Trophoblast cell (in vitro differentiated cells and primary cell): ENCODE results near the gene CPNE2.

Source experiments
- DNase-seq, 2 donors: peaks; one replicate each; pipeline ENCODE4 v3.0.0-alpha.2; 2016
- H2AFZ ChIP-seq: 2 replicates; pipeline ENCODE4 v1.6.1; 2013; ENCODE audit warnings: low read length, moderate library complexity, mild to moderate bottlenecking; ENCODE audit not compliant: insufficient read depth, poor library complexity
- H2AK5ac ChIP-seq: 2 replicates; pipeline ENCODE4 v1.6.1; 2013; ENCODE audit warnings: mild to moderate bottlenecking, low read length
- H2BK120ac ChIP-seq: 2 replicates; pipeline ENCODE4 v1.6.1; 2013; ENCODE audit warnings: low read length, mild to moderate bottlenecking, moderate library complexity; ENCODE audit not compliant: insufficient read depth, poor library complexity
- H2BK12ac ChIP-seq: 2 replicates; pipeline ENCODE4 v1.6.1; 2013; ENCODE audit warnings: mild to moderate bottlenecking, low read length, moderate library complexity
- H2BK5ac ChIP-seq: 2 replicates; pipeline ENCODE4 v1.6.1; 2013; ENCODE audit warnings: low read length, low read depth, moderate library complexity, mild to moderate bottlenecking; ENCODE audit not compliant: poor library complexity
- H3K14ac ChIP-seq: 2 replicates; pipeline ENCODE4 v1.6.1; 2013; ENCODE audit warnings: mild to moderate bottlenecking, low read length
- H3K18ac ChIP-seq: 2 replicates; pipeline ENCODE4 v1.6.1; 2013; ENCODE audit warnings: mild to moderate bottlenecking, low read length
- H3K23ac ChIP-seq: 2 replicates; pipeline ENCODE4 v1.6.1; 2013; ENCODE audit warnings: low read length
- H3K27ac ChIP-seq: 2 replicates; pipeline ENCODE4 v1.5.1; 2013; ENCODE audit warnings: low read depth, mild to moderate bottlenecking, inconsistent platforms, low read length, moderate library complexity
- H3K27me3 ChIP-seq: 2 replicates; pipeline ENCODE4 v1.6.1; 2013; ENCODE audit warnings: inconsistent platforms, mild to moderate bottlenecking, low read length, moderate library complexity; ENCODE audit not compliant: insufficient read depth
- H3K36me3 ChIP-seq, 2 experiments: 1 replicate in 1 of 2; 2 replicates in 1 of 2; pipeline ENCODE4 v1.6.1; 2013; ENCODE audit warnings: low read length in 2 of 2, mild to moderate bottlenecking in 2 of 2, moderate library complexity in 1 of 2; ENCODE audit not compliant: insufficient read depth in 2 of 2, control insufficient read depth in 1 of 2
- H3K4ac ChIP-seq: 2 replicates; pipeline ENCODE4 v1.6.1; 2013; ENCODE audit warnings: low read depth, mild to moderate bottlenecking, low read length, moderate library complexity
- H3K4me1 ChIP-seq, 2 experiments: 1 replicate in 1 of 2; 2 replicates in 1 of 2; pipeline ENCODE4 v1.6.1; 2013; ENCODE audit warnings: low read length in 2 of 2, mild to moderate bottlenecking in 2 of 2, moderate library complexity in 1 of 2; ENCODE audit not compliant: insufficient read depth in 2 of 2, control insufficient read depth in 1 of 2
- H3K4me2 ChIP-seq: 2 replicates; pipeline ENCODE4 v1.6.1; 2013; ENCODE audit warnings: inconsistent platforms, mild to moderate bottlenecking, low read length, moderate library complexity
- H3K4me3 ChIP-seq: 2 replicates; pipeline ENCODE4 v1.5.1; 2013; ENCODE audit warnings: mild to moderate bottlenecking, low read depth, low read length, inconsistent platforms
- H3K79me1 ChIP-seq: one replicate; pipeline ENCODE4 v1.6.1; 2013; ENCODE audit warnings: low read length
- H3K79me2 ChIP-seq: 2 replicates; pipeline ENCODE4 v1.6.1; 2013; ENCODE audit warnings: low read length, mild to moderate bottlenecking; ENCODE audit not compliant: control insufficient read depth, insufficient read depth, poor library complexity
- H3K9ac ChIP-seq: 2 replicates; pipeline ENCODE4 v1.6.1; 2013; ENCODE audit warnings: mild to moderate bottlenecking, low read length
- H3K9me3 ChIP-seq: 2 replicates; pipeline ENCODE4 v1.6.1; 2013; ENCODE audit warnings: low read depth, mild to moderate bottlenecking, control low read depth, inconsistent platforms, low read length; ENCODE audit not compliant: insufficient read depth
- H4K12ac ChIP-seq: 2 replicates; pipeline ENCODE4 v1.6.1; 2013; ENCODE audit warnings: low read depth, mild to moderate bottlenecking, low read length, moderate library complexity
- H4K8ac ChIP-seq: 2 replicates; pipeline ENCODE4 v1.6.1; 2013; ENCODE audit warnings: low read depth, mild to moderate bottlenecking, low read length, moderate library complexity
- H4K91ac ChIP-seq: one replicate; pipeline ENCODE4 v1.6.1; 2013; ENCODE audit warnings: low read depth, mild to moderate bottlenecking, low read length, moderate library complexity
- WGBS: extraction: QIAGEN DNeasy Blood & Tissue Kit; methylation state at CpG from one replicate; pipeline ENCODE4 v1.1.7; 2013; ENCODE audit warnings: missing lambda C conversion rate; ENCODE audit not compliant: insufficient read length, insufficient coverage; ENCODE audit errors: extremely low coverage; 5-methylcytosine and 5-hydroxymethylcytosine counted together

The CPNE2 gene

GRCh38 chr16:57166951-57167350, 74.6 kb downstream of the CPNE2 start:
- no peak overlapping the region for H4K91ac ChIP-seq
- DNase-seq: peak in 1 of 2 donors; percentile 13
- WGBS: no CpG with 5 or more reads among the region's 7 CpGs

GRCh38 chr16:57167538-57167937, 75.2 kb downstream of the CPNE2 start:
- Histone ChIP-seq H4K8ac (no peak overlapping the region), H2BK120ac (no peak overlapping the region), H3K23ac (no peak overlapping the region), H3K9ac (no peak overlapping the region), H4K12ac (no peak overlapping the region), H3K4me3 (no peak overlapping the region), H2BK12ac (no peak overlapping the region), H3K36me3 (peaks cover 20 to 37% of the 10 kb centered on the region in 2 experiments), H4K91ac (no peak overlapping the region), H3K9me3 (no peaks in the 10 kb centered on the region), H3K27ac (no peak overlapping the region), H3K18ac (no peak overlapping the region), H3K4ac (no peak overlapping the region), H2BK5ac (no peak overlapping the region), H2AK5ac (no peak overlapping the region), H2AFZ (no peak overlapping the region), H3K27me3 (no peaks in the 10 kb centered on the region), H3K4me1 (no peaks in the 10 kb centered on the region), H3K14ac (no peak overlapping the region), H3K79me1 (no peaks in the 10 kb centered on the region), H3K4me2 (no peak overlapping the region), H3K79me2 (no peaks in the 10 kb centered on the region)
- no CpG with 5 or more reads among the region's 3 CpGs for WGBS
- no peak for DNase-seq

More at GRCh38 chr16:57166951-57167350, 74.6 kb downstream of the CPNE2 start:
- H3K4me2 ChIP-seq: no peak overlapping the region
- H3K4me1 ChIP-seq: no peaks in the 10 kb centered on the region
- no peak overlapping the region for H2BK12ac ChIP-seq
- H2BK120ac ChIP-seq: no peak overlapping the region
- no peak overlapping the region for H4K12ac ChIP-seq
- H3K4ac ChIP-seq: no peak overlapping the region
- H4K8ac ChIP-seq: no peak overlapping the region
- H3K79me2 ChIP-seq: no peaks in the 10 kb centered on the region
- H2BK5ac ChIP-seq: no peak overlapping the region
- no peak overlapping the region for H2AK5ac ChIP-seq
- H2AFZ ChIP-seq: no peak overlapping the region
- H3K23ac ChIP-seq: no peak overlapping the region
- H3K9ac ChIP-seq: no peak overlapping the region
- peaks cover 21 to 35% of the 10 kb centered on the region in 2 experiments for H3K36me3 ChIP-seq
- no peak overlapping the region for H3K4me3 ChIP-seq
- no peaks in the 10 kb centered on the region for H3K9me3 ChIP-seq
- no peak overlapping the region for H3K18ac ChIP-seq
- H3K14ac ChIP-seq: no peak overlapping the region
- no peak overlapping the region for H3K27ac ChIP-seq
- no peaks in the 10 kb centered on the region for H3K79me1 ChIP-seq
- H3K27me3 ChIP-seq: no peaks in the 10 kb centered on the region

- Histone ChIP-seq H3K4me1 (no peaks in the 10 kb centered on the region), H3K14ac (no peak overlapping the region), H3K18ac (no peak overlapping the region), H2BK120ac (no peak overlapping the region), H2BK12ac (no peak overlapping the region), H3K9me3 (no peaks in the 10 kb centered on the region), H3K23ac (no peak overlapping the region), H2AFZ (no peak overlapping the region), H3K4ac (no peak overlapping the region), H3K4me3 (no peak overlapping the region), H2BK5ac (no peak overlapping the region), H3K79me2 (no peaks in the 10 kb centered on the region), H3K27me3 (no peaks in the 10 kb centered on the region), H4K91ac (no peak overlapping the region), H2AK5ac (no peak overlapping the region), H4K12ac (no peak overlapping the region), H3K79me1 (no peaks in the 10 kb centered on the region), H3K27ac (no peak overlapping the region), H3K36me3 (peaks cover 18 to 40% of the 10 kb centered on the region in 2 experiments), H4K8ac (no peak overlapping the region), H3K4me2 (no peak overlapping the region), H3K9ac (no peak overlapping the region)
- no CpG with 5 or more reads among the region's 4 CpGs for WGBS
- DNase-seq: peak in 1 of 2 donors; percentile 69
These were observed 75.6 kb downstream of the CPNE2 start for GRCh38 chr16:57167953-57168352.

GRCh38 chr16:57169327-57169726, 76.9 kb downstream of the CPNE2 start:
- Histone ChIP-seq H3K27ac (peak overlapping the region; percentile 9), H3K4me1 (no peaks in the 10 kb centered on the region), H3K9me3 (no peaks in the 10 kb centered on the region), H3K27me3 (no peaks in the 10 kb centered on the region), H4K12ac (no peak overlapping the region), H2AFZ (no peak overlapping the region), H3K79me2 (no peaks in the 10 kb centered on the region), H4K91ac (no peak overlapping the region), H3K4ac (no peak overlapping the region), H2BK12ac (no peak overlapping the region), H2BK5ac (no peak overlapping the region), H3K14ac (no peak overlapping the region), H4K8ac (no peak overlapping the region), H3K4me3 (no peak overlapping the region), H3K9ac (no peak overlapping the region), H3K79me1 (no peaks in the 10 kb centered on the region), H2AK5ac (no peak overlapping the region), H3K18ac (no peak overlapping the region), H3K36me3 (peaks cover 25 to 39% of the 10 kb centered on the region in 2 experiments), H2BK120ac (no peak overlapping the region), H3K23ac (no peak overlapping the region), H3K4me2 (no peak overlapping the region)
- no peak for DNase-seq
